OCI-LY7 (cell line): ENCODE data around the gene CETN1.

Source experiments
- CTCF ChIP-seq: fragments of 200-600 bp; sonication (generic); conservative IDR thresholded peaks from 2 replicates; pipeline ENCODE4 v1.5.1; 2014; ENCODE audit warnings: mild to moderate bottlenecking, antibody characterized with exemption, low read length, moderate library complexity, mixed read lengths
- EZH2phosphoT487 ChIP-seq: fragments of 200-600 bp; sonication (generic); IDR thresholded peaks from 2 replicates; pipeline ENCODE4 v1.6.1; 2018; ENCODE audit warnings: low read depth, borderline replicate concordance, mild to moderate bottlenecking, mixed run types, antibody characterized with exemption, low read length, moderate library complexity, mixed read lengths

GRCh38 chr18:573385-573784 lies 6.8 kb upstream of the CETN1 start:
- TF ChIP-seq CTCF: no peak
- no peak for TF ChIP-seq EZH2phosphoT487
